Transverse colon (tissue), 4 donors: ENCODE measurements around the gene LARGE1. TPM values are rescaled to one million over a fixed set of nuclear protein-coding genes. Genes with fewer than 3 reads are reported as not detected.

Source experiments
- DNase-seq: peaks from one replicate; pipeline ENCODE4 v3.0.0-alpha.2; 2019
- H3K27ac ChIP-seq, 4 donors: fragments of 200-600 bp; sonication (generic); 2 replicates each; pipeline ENCODE4 v1.5.1; 2016 to 2018; ENCODE audit warnings: inconsistent platforms in 4 of 4
- H3K27me3 ChIP-seq: fragments of 200-600 bp; sonication (generic); 2 replicates; pipeline ENCODE4 v1.5.1; 2017; ENCODE audit warnings: inconsistent platforms
- H3K36me3 ChIP-seq, 4 donors: fragments of 200-600 bp; sonication (generic); 2 replicates each; pipeline ENCODE4 v1.5.1; 2017 to 2019; ENCODE audit warnings: inconsistent platforms in 4 of 4
- H3K4me1 ChIP-seq, 4 donors: fragments of 200-600 bp; sonication (generic); 2 replicates each; pipeline ENCODE4 v1.5.1; 2017 to 2020; ENCODE audit warnings: inconsistent platforms in 4 of 4
- H3K4me3 ChIP-seq, 4 donors: fragments of 200-600 bp; sonication (generic); 1 replicate in 1 of 4; 2 replicates in 3 of 4; pipeline versions ENCODE4 v1.5.1 to v1.6.1; 2017 to 2019; ENCODE audit warnings: inconsistent platforms in 4 of 4
- H3K9me3 ChIP-seq, 2 donors: fragments of 200-600 bp; sonication (generic); 2 replicates each; pipeline ENCODE4 v1.5.1; 2017 to 2019; ENCODE audit warnings: inconsistent platforms in 2 of 2
- CTCF ChIP-seq, 5 experiments: fragments of 200-600 bp in 3 of 5; fragments of 450-650 bp in 2 of 5; sonication (generic) in 3 of 5; IDR thresholded peaks; 1 replicate in 2 of 5; 2 replicates in 3 of 5; pipeline ENCODE4 v1.5.1; 2016 to 2017; ENCODE audit warnings: antibody characterized with exemption in 5 of 5, inconsistent platforms in 3 of 5, mild to moderate bottlenecking in 2 of 5, moderate library complexity in 1 of 5
- EP300 ChIP-seq: sonication (generic); formaldehyde crosslinking; IDR thresholded peaks from one replicate; pipeline ENCODE4 v1.6.1; 2017; ENCODE audit warnings: antibody characterized with exemption, low read depth
- POLR2A ChIP-seq: fragments of 450-650 bp; IDR thresholded peaks from one replicate; pipeline ENCODE4 v1.6.1; 2016; ENCODE audit warnings: antibody characterized with exemption, mild to moderate bottlenecking, moderate library complexity
- POLR2AphosphoS5 ChIP-seq, 3 donors: sonication (generic); formaldehyde crosslinking; IDR thresholded peaks; one replicate each; pipeline ENCODE4 v1.6.1; 2016; ENCODE audit warnings: antibody characterized with exemption in 3 of 3
- WGBS, 2 donors: methylation state at CpG; one replicate each; pipeline ENCODE4 v1.1.5; 2018; ENCODE audit warnings: low coverage in 1 of 2; 5-methylcytosine and 5-hydroxymethylcytosine counted together
- in situ Hi-C, 4 donors: fragments of 200-750 bp; cut with MboI; loops; one replicate each; pipeline versions ENCODE4 v1.15.0 to v1.15.1; 2017; ENCODE audit warnings: low sequenced_read_pairs in 3 of 4, low pct_ligation_motif_present in 1 of 4, low pct_unique_long_range_greater_than_20kb in 1 of 4
- intact Hi-C: fragments of 100-400 bp; cut with DNase I; formaldehyde crosslinking; loops from one replicate; pipeline ENCODE4 v1.15.1; 2023; ENCODE audit warnings: low total_unique reads
- total RNA-seq, 4 donors: library from RNA; depleted of rRNA; stranded (reverse); fragments of >200 nt; gene quantifications; one replicate each; pipeline ENCODE4 v1.1.0, GENCODE V29; 2016

LARGE1 gene
- total RNA-seq, 4 donors from 2014 or later = 46.5 to 304 (median 80.5) TPM

- in situ Hi-C loops = loop anchor here in 1 of 4 donors (25.0 kb wide), 1 partner anchor 607 kb away; no protein-coding TSS in a partner anchor
- peak overlapping the region; percentile 72 to 91 (median 88) for H3K27ac ChIP-seq
- peak; percentile 67 for DNase-seq
- H3K4me3 ChIP-seq = peak overlapping the region; percentile 67 to 86 (median 81)
- WGBS, 2 donors = 2% methylated on average over 43 of the region's 57 CpGs; no CpG with 5 or more reads in 1 of the 2 donors
- no peaks in the 10 kb centered on the region for H3K9me3 ChIP-seq
- H3K36me3 ChIP-seq = no peaks in the 10 kb centered on the region
- peaks cover 12% of the 10 kb centered on the region for H3K27me3 ChIP-seq
- no peak for TF ChIP-seq POLR2AphosphoS5 (IDR thresholded peaks at IDR 0.05)
- TF ChIP-seq EP300 = no peak
- no peak for TF ChIP-seq CTCF (IDR thresholded peaks at IDR 0.05)
- no peak for TF ChIP-seq POLR2A
- peaks cover 0 to 45% (median 20%) of the 10 kb centered on the region in 4 donors for H3K4me1 ChIP-seq
- intact Hi-C loops = loop anchor here (5.0 kb wide), 2 partner anchors 112 to 402 kb away; no protein-coding TSS in a partner anchor
Observed at GRCh38 chr22:33919391-33920196, 682 bp downstream of the LARGE1 start.

GRCh38 chr22:33918676-33919365 is 1.5 kb downstream of the LARGE1 start:
- TF ChIP-seq EP300 (no peak), POLR2AphosphoS5 (IDR thresholded peaks at IDR 0.05) (no peak), POLR2A (no peak), CTCF (IDR thresholded peaks at IDR 0.05) (no peak)

GRCh38 chr22:33917744-33918406 is 2.4 kb downstream of the LARGE1 start:
- peak in 4 of 5 experiments; percentile 18 to 26 (median 22) for TF ChIP-seq CTCF (IDR thresholded peaks at IDR 0.05)
- no peak for TF ChIP-seq POLR2AphosphoS5 (IDR thresholded peaks at IDR 0.05)
- TF ChIP-seq POLR2A = no peak
- no peak for TF ChIP-seq EP300
- intact Hi-C loops = no loop called here
- in situ Hi-C loops = loop anchor here in 1 of 4 donors (25.0 kb wide), 1 partner anchor 606 kb away; no protein-coding TSS in a partner anchor
- H3K9me3 ChIP-seq = no peaks in the 10 kb centered on the region
- H3K36me3 ChIP-seq = no peaks in the 10 kb centered on the region
- H3K27me3 ChIP-seq = peaks cover 7% of the 10 kb centered on the region
- DNase-seq = no peak
- peak overlapping the region in 3 of 4 donors; percentile 9 to 91 (median 21) for H3K27ac ChIP-seq
- peaks cover 0 to 34% (median 13%) of the 10 kb centered on the region in 4 donors for H3K4me1 ChIP-seq
- peak overlapping the region in 1 of 4 donors; percentile 67 for H3K4me3 ChIP-seq
- 54 to 79% methylated on average over 3 to 10 of the region's 10 CpGs for WGBS, 2 donors

More at GRCh38 chr22:33918676-33919365, 1.5 kb downstream of the LARGE1 start:
- no peaks in the 10 kb centered on the region for H3K36me3 ChIP-seq
- intact Hi-C loops (no loop called here), in situ Hi-C loops (loop anchor here in 1 of 4 donors (25.0 kb wide), 1 partner anchor 607 kb away; no protein-coding TSS in a partner anchor)
- peaks cover 12% of the 10 kb centered on the region for H3K27me3 ChIP-seq
- H3K4me3 ChIP-seq = peak overlapping the region; percentile 67 to 86 (median 81)
- peak overlapping the region in 3 of 4 donors; percentile 9 to 91 (median 86) for H3K27ac ChIP-seq
- no peaks in the 10 kb centered on the region for H3K9me3 ChIP-seq
- no peak for DNase-seq
- H3K4me1 ChIP-seq = peaks cover 0 to 43% (median 20%) of the 10 kb centered on the region in 4 donors
- 66 to 70% methylated on average over 2 to 10 of the region's 10 CpGs for WGBS, 2 donors
